Measurements from ENCODE around the gene LOC101059915.

The LOC101059915 gene

GRCh38 chrX:71667328-71668247 is at the start of gene LOC101059915:
LOC101059915 (plus strand) TSS chrX:71667546.
- DNase-seq (ENCODE audit: low read depth) = no peak

DNA sequence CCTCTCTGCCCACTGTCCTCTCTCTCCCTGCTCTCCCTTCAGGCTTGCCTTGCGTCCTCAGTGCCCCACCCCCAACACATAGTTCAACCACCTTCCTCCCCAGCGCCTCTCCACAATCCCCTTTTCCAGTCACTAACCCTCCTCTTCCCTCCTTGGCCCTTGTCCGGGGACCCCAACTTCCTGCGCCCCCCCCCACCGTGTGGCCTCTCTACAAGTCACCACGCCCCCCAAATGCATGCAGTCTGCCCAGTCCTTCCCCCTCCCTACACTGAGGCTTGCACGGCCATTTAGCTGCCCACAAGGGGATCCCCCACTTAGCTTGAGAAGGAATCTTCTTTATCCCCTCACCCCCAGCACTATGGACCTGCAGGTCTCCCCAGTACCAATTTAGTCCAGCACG is 49.6 kb upstream of the LOC101059915 start:
- no peak for DNase-seq (ENCODE audit: low read depth)

GRCh38 chrX:71618303-71618721 is 49.0 kb upstream of the LOC101059915 start, which contains the start of gene CXCR3:
CXCR3 (minus strand) TSS chrX:71618511; CDS start chrX:71618449, 62 bp downstream.
- no peak for DNase-seq (ENCODE audit: low read depth)

GRCh38 chrX:71618787-71619186 is 48.6 kb upstream of the LOC101059915 start:
- DNase-seq (ENCODE audit: low read depth) = no peak

DNA sequence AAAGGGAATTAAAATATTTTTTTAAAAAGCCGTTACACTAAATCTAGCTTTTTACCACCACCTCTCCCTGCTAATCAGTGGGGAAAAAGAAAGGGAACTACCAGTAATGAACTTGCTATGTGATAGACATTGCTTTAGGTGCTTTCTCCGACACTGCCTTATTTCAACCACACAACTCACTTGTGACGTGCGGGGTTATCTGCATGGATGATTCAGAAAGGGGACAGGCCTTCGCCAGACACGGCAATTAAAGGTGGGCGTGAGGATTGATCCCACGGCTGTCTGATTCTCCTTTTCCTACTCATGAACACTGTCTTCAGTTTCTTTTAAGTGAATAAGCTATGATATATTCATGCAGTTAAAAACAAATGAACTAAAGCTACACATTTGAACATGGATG is 48.2 kb upstream of the LOC101059915 start:
- no peak for DNase-seq (ENCODE audit: low read depth)

DNA sequence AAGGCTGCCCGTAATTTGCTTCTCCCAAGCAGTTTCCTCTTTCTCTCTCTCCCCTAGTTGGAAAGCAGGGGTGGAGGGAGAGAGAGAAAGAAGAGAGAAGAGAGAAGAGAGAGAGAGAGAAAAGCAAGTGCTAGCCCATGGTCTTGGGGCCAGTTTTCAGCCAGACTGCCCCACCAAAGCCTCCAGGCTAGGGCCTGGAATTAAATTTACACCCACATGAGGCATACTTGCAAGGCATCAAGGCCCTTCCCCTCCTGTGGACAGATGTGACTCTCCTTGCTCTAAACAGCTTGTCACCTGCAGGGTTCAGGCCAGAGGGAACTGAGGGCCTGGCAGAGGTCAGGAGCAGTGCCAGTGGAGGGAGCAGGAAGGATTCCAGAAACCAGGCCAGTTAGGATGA is 47.4 kb upstream of the LOC101059915 start:
- no peak for DNase-seq (ENCODE audit: low read depth)

GRCh38 chrX:71621603-71622002 is 45.7 kb upstream of the LOC101059915 start:
- no peak for DNase-seq (ENCODE audit: low read depth)

GRCh38 chrX:71622032-71622575 is 45.2 kb upstream of the LOC101059915 start:
- no peak for DNase-seq (ENCODE audit: low read depth)

- peak; percentile 53 for DNase-seq (ENCODE audit: low read depth)
Observed at GRCh38 chrX:71622576-71623450, 44.5 kb upstream of the LOC101059915 start.

DNA sequence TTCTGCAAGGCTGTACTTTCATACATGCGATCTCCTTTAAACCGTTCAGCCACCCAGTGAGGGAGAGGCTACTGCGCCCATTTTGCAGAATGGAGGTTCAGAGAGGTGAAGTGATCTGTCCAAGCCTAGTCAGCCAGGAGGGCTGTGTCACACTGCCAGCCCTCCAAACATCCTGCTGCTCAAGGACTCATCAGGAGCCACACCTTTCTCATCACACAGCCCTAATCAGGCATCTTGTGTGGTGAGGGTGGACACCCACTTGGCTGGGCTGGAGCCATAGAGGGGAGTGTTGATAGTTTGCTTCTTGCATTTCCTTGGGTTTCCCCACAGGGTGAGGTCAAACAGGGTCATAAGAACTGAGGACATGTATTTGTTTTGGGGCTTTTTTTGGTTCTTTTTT is 43.6 kb upstream of the LOC101059915 start:
- no peak for DNase-seq (ENCODE audit: low read depth)

- no peak for DNase-seq (ENCODE audit: low read depth)
Observed at GRCh38 chrX:71625471-71625870, 41.9 kb upstream of the LOC101059915 start.

DNA sequence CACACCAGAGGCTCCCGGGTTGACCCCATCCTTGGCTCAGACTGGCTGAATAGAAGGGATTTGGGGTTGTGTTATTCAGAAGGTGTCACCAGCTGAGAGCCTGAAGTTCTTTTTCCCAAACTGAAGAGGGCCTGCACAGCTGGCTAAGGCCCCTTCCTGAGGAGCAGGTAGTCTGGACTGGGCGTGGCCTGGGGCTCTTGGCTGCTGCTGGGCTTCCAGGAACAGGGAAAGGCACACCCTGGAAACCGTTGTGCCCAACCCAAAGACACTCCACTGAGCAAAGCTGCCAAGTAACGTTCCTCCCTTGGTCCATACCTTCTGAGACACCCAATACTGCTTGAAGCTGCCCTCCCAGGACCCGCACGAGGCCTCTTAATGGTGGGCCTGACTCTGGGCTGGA is 40.8 kb upstream of the LOC101059915 start:
- no peak for DNase-seq (ENCODE audit: low read depth)

DNA sequence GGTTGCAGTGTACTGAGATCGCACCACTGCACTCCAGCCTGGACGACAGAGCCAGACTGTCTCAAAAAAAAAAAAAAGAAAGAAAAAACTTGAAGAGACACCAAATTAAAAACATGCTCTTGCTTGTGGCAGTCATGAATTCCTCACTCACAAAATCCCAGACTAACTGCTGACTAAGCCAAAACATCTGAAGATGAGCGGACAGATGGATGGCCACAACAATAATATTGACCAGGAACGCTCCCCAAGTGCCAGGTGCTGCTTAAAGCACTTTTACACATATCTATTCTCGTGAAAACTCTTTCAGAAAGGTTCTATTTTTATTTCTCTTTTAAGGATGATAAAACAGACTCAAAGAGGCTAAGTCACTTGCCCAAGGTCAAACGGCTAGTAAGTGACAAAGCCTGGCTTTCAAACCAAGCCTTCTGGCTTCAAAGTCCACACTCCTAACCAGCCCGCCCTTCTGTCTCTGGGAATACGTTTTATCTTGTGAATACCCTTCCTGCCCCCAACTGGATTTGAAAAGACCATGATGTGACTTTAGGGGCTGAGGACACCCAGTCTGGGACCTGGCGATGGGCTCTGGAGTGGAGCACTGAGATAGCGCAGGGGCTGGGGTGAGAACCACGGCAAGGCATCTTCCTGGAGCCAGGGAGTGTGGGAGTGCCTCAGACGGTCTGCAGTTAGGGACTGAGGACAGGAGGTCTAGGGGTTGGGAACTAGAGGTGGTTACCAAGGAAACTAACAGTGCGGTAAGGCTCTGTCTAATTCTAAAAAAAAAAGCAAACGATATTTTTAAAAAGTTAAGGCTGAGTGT is 39.5 kb upstream of the LOC101059915 start:
- no peak for DNase-seq (ENCODE audit: low read depth)

GRCh38 chrX:71629467-71629866 is 37.9 kb upstream of the LOC101059915 start:
- DNase-seq (ENCODE audit: low read depth) = no peak

DNA sequence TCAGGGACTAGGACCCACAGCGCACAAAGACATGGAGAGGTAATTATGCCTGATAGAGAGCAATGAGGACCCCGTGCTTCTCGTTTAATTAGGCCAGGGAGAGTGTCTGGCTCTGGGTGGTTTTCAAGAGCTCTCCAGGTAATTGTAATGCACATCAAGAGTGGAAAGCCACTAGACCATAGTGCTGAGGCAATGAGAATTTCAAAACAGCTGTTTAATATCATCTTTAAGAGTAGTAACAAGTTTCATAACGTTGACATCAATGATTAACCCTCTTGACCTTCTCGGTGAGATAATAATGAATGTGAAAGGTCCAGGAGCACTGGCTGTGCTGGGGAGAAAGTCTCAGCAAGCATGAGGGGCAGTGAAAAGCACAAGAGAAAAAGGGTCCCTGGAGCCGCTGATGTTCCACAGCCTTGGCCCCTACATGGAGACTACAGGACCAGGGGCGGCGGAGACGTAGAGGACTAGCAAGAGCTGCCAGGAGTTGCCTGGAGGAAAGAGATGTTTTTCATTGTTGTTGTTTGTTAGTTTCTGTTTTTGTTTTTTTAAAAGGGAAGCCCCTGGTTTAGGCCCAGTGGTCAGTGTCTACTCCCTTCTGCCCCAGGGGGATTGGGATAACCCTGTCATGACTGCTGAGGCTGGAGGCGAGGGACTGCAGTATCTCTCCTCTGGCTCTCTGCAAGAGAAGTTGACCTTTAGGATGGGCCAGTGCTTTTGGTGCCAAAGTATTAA is 34.3 kb upstream of the LOC101059915 start:
- DNase-seq (ENCODE audit: low read depth) = no peak

GRCh38 chrX:71634366-71634765 is 33.0 kb upstream of the LOC101059915 start:
- no peak for DNase-seq (ENCODE audit: low read depth)

GRCh38 chrX:71636438-71637252 is 30.7 kb upstream of the LOC101059915 start:
- DNase-seq (ENCODE audit: low read depth) = no peak

DNA sequence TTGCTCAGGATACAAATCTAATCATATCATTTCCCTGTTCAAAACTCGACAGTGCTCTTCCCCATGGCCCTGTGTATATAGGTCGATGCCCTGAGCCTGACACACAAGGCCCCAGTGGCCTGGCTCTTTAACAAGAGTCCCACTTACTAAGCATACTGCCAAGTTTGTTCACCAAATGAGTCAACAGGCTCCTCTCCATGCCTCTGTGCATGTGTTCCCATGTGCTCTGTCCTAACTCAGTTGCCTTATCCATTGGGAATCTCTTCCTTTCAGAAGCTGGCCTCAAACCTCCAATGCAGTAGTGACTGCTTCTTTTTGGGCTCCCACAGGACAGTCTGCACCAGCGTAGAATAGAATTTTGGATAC is 30.1 kb upstream of the LOC101059915 start:
- DNase-seq (ENCODE audit: low read depth) = no peak

DNA sequence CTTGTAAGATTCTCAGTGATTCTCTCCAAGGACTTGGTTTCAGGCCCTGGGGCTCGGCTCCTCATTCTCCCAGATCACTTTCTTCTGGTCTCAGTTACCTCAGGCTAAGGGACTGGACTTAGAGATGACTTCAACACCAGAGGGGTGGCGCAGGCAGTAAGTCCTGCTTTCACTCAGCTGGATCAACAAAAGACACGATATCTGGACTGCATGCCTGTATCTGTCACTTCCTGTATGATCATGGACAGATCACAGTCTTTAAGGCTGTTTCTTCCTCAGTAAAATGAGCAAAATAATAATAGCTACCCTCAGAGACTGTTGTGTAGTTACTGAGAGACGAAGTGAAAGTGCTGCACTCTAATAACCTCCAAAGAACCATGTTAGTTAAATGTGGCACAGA is 29.5 kb upstream of the LOC101059915 start:
- no peak for DNase-seq (ENCODE audit: low read depth)

DNA sequence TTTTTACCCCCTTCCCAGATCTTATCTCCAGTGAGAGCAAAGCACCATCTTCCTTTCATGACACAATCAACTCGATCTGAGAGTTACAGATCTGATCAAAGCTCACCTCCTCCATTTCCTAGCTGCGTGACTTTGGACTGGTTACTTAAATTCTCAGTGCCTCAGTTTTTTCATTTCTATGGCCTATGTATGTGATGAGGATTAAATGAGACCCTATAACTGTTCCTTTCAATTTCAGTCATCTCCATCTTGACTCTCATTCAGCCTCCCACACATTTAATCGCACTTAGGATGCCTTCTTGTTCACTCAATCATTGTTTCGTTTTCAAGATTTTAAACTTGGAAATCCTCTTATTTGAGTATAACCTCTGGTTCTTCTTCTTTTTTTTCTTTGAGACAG is 28.9 kb upstream of the LOC101059915 start:
- no peak for DNase-seq (ENCODE audit: low read depth)

Measured in GM04504 (cell line).